ENCODE measurements around the gene MAFB. TPM values are rescaled to one million over a fixed set of nuclear protein-coding genes. Genes with fewer than 3 reads are reported as not detected.

MAFB gene
- total RNA-seq, 2 experiments from 2014 or later = not detected

GRCh38 chr20:40718982-40719729 lies 30.1 kb upstream of the MAFB start:
- H3K79me2 ChIP-seq (ENCODE audit: insufficient read depth, low read depth, low read length) = no peaks in the 10 kb centered on the region
- intact Hi-C loops (cut with micrococcal nuclease; ENCODE audit: unreplicated experiment) = no loop called here
- H3K36me3 ChIP-seq (ENCODE audit: insufficient read depth, low read length) = no peaks in the 10 kb centered on the region
- POLR2A ChIA-PET = interaction anchor here (1.9 kb wide), 1 partner anchor 25 kb away, joined by 5 read pairs; no protein-coding TSS in a partner anchor
- no peak overlapping the region for H3K4me2 ChIP-seq (ENCODE audit: low read length)
- H3K4me3 ChIP-seq (ENCODE audit: low read depth, low read length, poor library complexity, severe bottlenecking) = no peak overlapping the region
- H4K20me1 ChIP-seq (ENCODE audit: insufficient read depth, low read length) = no peaks in the 10 kb centered on the region
- no peak overlapping the region for H2AFZ ChIP-seq (ENCODE audit: low read length)
- H3K9me3 ChIP-seq (ENCODE audit: low read length) = no peaks in the 10 kb centered on the region
- no peak overlapping the region for H3K27ac ChIP-seq (ENCODE audit: low read depth, low read length, poor library complexity, severe bottlenecking)
- no TSS peak for BruUV-seq (replicated peaks)
- TF ChIP-seq EZH2phosphoT487 (IDR thresholded peaks at IDR 0.05; ENCODE audit: borderline replicate concordance, low read depth, low read length) (no peak), CTCF (conservative IDR thresholded peaks at IDR 0.05; ENCODE audit: low read length) (no peak)
- H3K4me1 ChIP-seq (ENCODE audit: insufficient read depth, low read length, poor library complexity, severe bottlenecking) = peaks cover 15% of the 10 kb centered on the region
- no peak for DNase-seq (ENCODE audit: low spot score)
- CTCF ChIA-PET (ENCODE audit: unreplicated experiment) = interaction anchor here (1.3 kb wide), 1 partner anchor 15 kb away, joined by 3 read pairs; no protein-coding TSS in a partner anchor
- no peaks in the 10 kb centered on the region for H3K9me2 ChIP-seq (ENCODE audit: insufficient read depth, low read length)

- Histone ChIP-seq H3K4me2 (ENCODE audit: low read length) (no peak overlapping the region), H3K4me3 (ENCODE audit: low read depth, low read length, poor library complexity, severe bottlenecking) (no peak overlapping the region), H3K4me1 (ENCODE audit: insufficient read depth, low read length, poor library complexity, severe bottlenecking) (peaks cover 15% of the 10 kb centered on the region), H4K20me1 (ENCODE audit: insufficient read depth, low read length) (no peaks in the 10 kb centered on the region), H3K9me2 (ENCODE audit: insufficient read depth, low read length) (no peaks in the 10 kb centered on the region), H2AFZ (ENCODE audit: low read length) (no peak overlapping the region), H3K9me3 (ENCODE audit: low read length) (no peaks in the 10 kb centered on the region), H3K27ac (ENCODE audit: low read depth, low read length, poor library complexity, severe bottlenecking) (no peak overlapping the region), H3K79me2 (ENCODE audit: insufficient read depth, low read depth, low read length) (no peaks in the 10 kb centered on the region), H3K36me3 (ENCODE audit: insufficient read depth, low read length) (no peaks in the 10 kb centered on the region)
- DNase-seq (ENCODE audit: low spot score) = no peak
- ChIA-PET CTCF (ENCODE audit: unreplicated experiment) (interaction anchor here (0.6 to 1.3 kb wide), 2 partner anchors 14 to 167 kb away, joined by 3 to 4 read pairs; no protein-coding TSS in a partner anchor), POLR2A (interaction anchor here (1.9 kb wide), 1 partner anchor 25 kb away, joined by 5 read pairs; no protein-coding TSS in a partner anchor)
- TF ChIP-seq CTCF (conservative IDR thresholded peaks at IDR 0.05; ENCODE audit: low read length) (no peak), EZH2phosphoT487 (IDR thresholded peaks at IDR 0.05; ENCODE audit: borderline replicate concordance, low read depth, low read length) (no peak)
- BruUV-seq (replicated peaks) = no TSS peak
- intact Hi-C loops (cut with micrococcal nuclease; ENCODE audit: unreplicated experiment) = no loop called here
Observed at GRCh38 chr20:40718214-40718977, 29.4 kb upstream of the MAFB start.
